Measurements from ENCODE around the gene ATXN10. TPM values are rescaled to one million over a fixed set of nuclear protein-coding genes. Genes with fewer than 3 reads are reported as not detected.

ATXN10 gene
- total RNA-seq, 1 donor from 2014 or later, result 125 TPM

GRCh38 chr22:45883811-45884170 lies 212.2 kb downstream of the ATXN10 start:
- Histone ChIP-seq H3K36me3 (no peaks in the 10 kb centered on the region), H3K27ac (no peak overlapping the region), H3K4me3 (no peak overlapping the region), H3K4me1 (peaks cover 4% of the 10 kb centered on the region), H3K9me3 (no peaks in the 10 kb centered on the region), H3K27me3 (peaks cover 44% of the 10 kb centered on the region)
- ATAC-seq (no peak), DNase-seq (peak; percentile 37)
- TF ChIP-seq, protein P1, sequence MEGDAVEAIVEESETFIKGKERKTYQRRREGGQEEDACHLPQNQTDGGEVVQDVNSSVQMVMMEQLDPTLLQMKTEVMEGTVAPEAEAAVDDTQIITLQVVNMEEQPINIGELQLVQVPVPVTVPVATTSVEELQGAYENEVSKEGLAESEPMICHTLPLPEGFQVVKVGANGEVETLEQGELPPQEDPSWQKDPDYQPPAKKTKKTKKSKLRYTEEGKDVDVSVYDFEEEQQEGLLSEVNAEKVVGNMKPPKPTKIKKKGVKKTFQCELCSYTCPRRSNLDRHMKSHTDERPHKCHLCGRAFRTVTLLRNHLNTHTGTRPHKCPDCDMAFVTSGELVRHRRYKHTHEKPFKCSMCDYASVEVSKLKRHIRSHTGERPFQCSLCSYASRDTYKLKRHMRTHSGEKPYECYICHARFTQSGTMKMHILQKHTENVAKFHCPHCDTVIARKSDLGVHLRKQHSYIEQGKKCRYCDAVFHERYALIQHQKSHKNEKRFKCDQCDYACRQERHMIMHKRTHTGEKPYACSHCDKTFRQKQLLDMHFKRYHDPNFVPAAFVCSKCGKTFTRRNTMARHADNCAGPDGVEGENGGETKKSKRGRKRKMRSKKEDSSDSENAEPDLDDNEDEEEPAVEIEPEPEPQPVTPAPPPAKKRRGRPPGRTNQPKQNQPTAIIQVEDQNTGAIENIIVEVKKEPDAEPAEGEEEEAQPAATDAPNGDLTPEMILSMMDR (IDR thresholded peaks at IDR 0.05), result no peak
- intact Hi-C loops (cut with DNase I), result no loop called here

- Histone ChIP-seq H3K36me3 (no peaks in the 10 kb centered on the region), H3K27me3 (peaks cover 48% of the 10 kb centered on the region), H3K4me1 (peaks cover 4% of the 10 kb centered on the region), H3K27ac (no peak overlapping the region), H3K9me3 (no peaks in the 10 kb centered on the region), H3K4me3 (no peak overlapping the region)
- ATAC-seq (no peak), DNase-seq (peak; percentile 61)
- intact Hi-C loops (cut with DNase I), result no loop called here
- TF ChIP-seq, protein P1 (IDR thresholded peaks at IDR 0.05), result no peak
These were observed 212.8 kb downstream of the ATXN10 start for GRCh38 chr22:45884201-45885062.

- TF ChIP-seq, protein P1 (IDR thresholded peaks at IDR 0.05), result no peak
- no peaks in the 10 kb centered on the region for H3K9me3 ChIP-seq
- DNase-seq (peak; percentile 50), ATAC-seq (no peak)
- intact Hi-C loops (cut with DNase I), result no loop called here
- no peaks in the 10 kb centered on the region for H3K36me3 ChIP-seq
- H3K27me3 ChIP-seq, result peaks cover 45% of the 10 kb centered on the region
- no peak overlapping the region for H3K27ac ChIP-seq
- H3K4me1 ChIP-seq, result peaks cover 4% of the 10 kb centered on the region
- H3K4me3 ChIP-seq, result no peak overlapping the region
These were observed 213.7 kb downstream of the ATXN10 start for GRCh38 chr22:45885171-45885840.

- peaks cover 39% of the 10 kb centered on the region for H3K27me3 ChIP-seq
- H3K36me3 ChIP-seq, result no peaks in the 10 kb centered on the region
- no peak overlapping the region for H3K4me3 ChIP-seq
- TF ChIP-seq, protein P1 (IDR thresholded peaks at IDR 0.05), result no peak
- H3K4me1 ChIP-seq, result no peaks in the 10 kb centered on the region
- DNase-seq, result peak; percentile 57
- H3K9me3 ChIP-seq, result no peaks in the 10 kb centered on the region
- intact Hi-C loops (cut with DNase I), result no loop called here
- ATAC-seq, result no peak
- H3K27ac ChIP-seq, result no peak overlapping the region
These were observed 214.3 kb downstream of the ATXN10 start for GRCh38 chr22:45885941-45886395.

DNA sequence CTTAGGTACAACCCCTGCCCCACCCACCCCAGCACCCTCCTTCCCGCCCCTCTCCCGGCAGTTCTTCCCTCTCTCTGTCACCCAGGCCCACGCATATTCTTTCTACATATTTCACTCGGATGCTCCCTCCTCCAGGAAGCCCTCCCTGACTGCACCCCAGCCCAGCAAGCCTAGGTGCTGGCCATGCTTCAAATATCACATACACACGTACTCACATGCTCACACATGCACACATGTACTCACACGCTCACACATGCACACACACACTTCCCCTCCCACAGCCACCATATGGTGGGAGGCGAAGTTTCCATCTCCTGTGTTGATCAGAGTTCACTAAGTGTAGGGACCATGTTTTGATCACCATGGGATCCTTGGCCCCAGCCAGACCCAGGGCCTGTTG lies 214.9 kb downstream of the ATXN10 start:
- ATAC-seq, result no peak
- Histone ChIP-seq H3K4me3 (no peak overlapping the region), H3K4me1 (no peaks in the 10 kb centered on the region), H3K9me3 (no peaks in the 10 kb centered on the region), H3K27me3 (peaks cover 33% of the 10 kb centered on the region), H3K27ac (no peak overlapping the region), H3K36me3 (no peaks in the 10 kb centered on the region)
- intact Hi-C loops (cut with DNase I), result no loop called here
- TF ChIP-seq, protein P1 (IDR thresholded peaks at IDR 0.05), result no peak
- peak; percentile 34 for DNase-seq
